Kasumi-1 (cell line): Measurements from ENCODE around the gene PPP2R3B.
"Not testable (repeated sequence)": the region's sequence is repeated elsewhere in the genome, so short reads cannot be mapped to it uniquely, and the experiment has no call there.

ENCODE experiments used
- DNase-seq, 2 experiments: peaks; one replicate each; lab custom pipeline; 2025; lab: John Stamatoyannopoulos, UW

PPP2R3B gene

DNA sequence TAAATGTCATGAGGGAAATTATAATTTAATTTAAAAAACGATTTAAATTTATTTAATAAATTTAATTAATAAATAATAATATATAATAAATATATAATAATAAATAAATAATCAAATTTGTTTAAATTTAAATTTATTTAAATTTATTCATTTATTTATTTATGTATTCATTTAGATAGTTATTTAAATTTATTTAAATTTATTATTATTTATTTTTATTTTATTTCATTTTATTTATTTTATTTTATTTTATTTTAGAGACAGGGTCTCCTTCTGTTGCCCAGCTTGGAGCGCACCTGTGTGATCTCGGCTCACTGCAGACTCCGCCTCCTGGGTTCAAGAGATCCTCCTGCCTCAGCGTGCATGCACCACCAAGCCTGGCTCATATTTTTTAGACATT is 18.4 kb upstream of the PPP2R3B start:
- DNase-seq = no peak

DNA sequence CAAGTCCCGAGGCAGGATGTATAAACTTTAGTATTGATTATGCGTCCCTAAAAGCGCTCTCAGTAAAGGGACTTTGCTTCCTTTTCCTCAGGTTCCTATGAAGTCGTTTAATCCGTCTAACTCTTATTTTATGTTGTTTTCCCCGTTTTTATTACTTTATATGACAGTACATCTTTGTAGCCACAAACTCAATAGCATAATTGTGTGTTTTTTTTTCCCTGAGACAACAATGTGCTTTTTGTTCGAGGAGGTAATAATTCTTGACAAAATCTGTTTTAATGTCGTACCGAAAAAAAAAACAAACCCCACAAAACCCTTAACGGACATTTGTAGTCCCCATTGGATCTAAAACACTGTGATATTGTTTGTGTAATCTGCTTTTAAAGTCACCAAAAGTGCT is 17.9 kb upstream of the PPP2R3B start:
- no peak for DNase-seq

DNA sequence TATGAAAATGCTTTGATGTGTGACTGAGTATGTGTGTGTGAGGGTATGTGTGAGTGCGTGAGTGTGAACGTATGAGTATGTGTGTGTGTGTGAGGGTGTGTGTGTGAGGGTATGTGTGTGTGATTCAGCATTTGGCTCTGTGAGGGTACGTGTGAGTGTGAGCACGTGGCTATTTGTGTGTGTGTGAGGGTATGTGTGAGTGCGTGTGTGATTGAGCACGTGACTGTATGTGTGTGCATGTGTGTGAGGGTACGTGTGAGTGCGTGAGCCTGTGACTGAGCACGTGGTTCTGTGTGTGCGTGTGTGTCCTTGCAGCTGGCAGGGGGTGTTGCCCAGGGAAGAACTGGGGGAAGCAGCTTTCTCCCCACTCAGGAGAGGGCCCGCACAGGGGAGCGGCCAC is 16.1 kb upstream of the PPP2R3B start:
- DNase-seq = no peak

DNA sequence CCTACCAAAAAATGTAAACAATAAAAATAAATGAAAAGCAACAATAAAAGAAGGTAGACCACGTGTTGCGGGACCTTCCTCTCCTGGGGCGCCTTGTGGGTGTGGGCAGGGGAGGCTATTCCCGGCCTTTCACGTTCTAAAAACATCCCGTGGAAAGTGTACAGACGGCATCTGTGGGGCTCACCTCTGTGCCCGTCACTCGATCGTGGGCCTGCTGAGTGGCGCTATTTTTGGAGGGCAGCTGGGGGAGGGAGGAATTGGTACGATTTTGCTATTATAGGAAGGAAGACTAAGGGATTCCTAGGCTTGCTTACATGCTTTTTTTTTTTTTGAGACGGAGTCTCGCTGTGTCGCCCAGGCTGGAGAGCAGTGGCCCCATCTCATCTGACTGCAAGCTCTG is 13.6 kb upstream of the PPP2R3B start:
- DNase-seq = no peak

DNA sequence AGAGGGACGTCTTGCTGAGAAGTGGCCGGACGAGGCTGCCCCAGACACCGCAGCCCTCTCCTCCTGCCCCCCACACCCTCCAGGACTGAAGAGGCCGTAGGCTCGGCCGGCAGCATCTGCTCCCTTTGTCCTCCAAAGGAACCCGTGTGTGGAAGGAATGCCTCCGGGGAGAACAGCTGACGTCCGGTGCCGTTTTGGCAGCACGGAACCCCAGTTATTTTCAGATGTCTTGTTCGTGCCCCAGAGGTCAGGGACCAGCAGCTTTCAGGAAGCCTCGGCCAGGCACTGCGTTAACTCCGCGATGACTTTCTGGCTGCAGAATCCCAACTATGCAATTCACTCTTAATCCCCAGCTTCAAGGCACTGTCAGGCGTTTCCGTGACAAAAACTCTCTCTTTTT is 10.9 kb upstream of the PPP2R3B start:
- no peak for DNase-seq

DNA sequence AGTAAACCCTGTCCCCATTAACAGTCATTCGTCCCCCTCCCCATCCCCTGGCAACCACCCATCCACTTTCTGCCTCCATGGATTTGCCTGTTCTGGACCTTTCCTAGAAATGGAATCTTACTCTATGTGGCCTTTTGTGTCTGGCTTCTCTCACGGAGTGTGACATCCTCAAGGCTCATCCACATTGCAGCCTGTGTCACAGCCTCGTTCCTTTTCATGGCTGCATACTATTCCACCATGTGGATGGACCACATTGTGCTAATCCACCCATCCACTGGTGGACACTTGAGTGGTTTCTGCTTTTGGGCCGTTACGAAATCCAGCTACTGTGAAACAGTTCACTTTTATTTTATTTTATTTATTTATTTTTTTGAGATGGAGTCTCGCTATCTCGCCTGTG is 8.1 kb upstream of the PPP2R3B start:
- DNase-seq = no peak

DNA sequence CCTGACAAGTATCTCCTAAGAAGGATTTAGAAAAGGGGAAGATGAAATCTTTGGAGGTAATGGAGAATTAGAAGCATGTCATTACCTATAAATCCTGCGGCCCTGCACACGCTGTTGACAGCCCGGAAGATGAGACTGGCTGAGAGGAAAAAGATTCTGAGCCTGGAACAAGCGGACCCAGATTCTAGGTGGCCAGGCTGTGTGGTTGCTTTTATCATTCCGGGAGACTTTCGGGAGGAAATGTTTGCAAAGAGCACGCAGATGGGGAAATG is 5.8 kb upstream of the PPP2R3B start:
- no peak for DNase-seq

DNA sequence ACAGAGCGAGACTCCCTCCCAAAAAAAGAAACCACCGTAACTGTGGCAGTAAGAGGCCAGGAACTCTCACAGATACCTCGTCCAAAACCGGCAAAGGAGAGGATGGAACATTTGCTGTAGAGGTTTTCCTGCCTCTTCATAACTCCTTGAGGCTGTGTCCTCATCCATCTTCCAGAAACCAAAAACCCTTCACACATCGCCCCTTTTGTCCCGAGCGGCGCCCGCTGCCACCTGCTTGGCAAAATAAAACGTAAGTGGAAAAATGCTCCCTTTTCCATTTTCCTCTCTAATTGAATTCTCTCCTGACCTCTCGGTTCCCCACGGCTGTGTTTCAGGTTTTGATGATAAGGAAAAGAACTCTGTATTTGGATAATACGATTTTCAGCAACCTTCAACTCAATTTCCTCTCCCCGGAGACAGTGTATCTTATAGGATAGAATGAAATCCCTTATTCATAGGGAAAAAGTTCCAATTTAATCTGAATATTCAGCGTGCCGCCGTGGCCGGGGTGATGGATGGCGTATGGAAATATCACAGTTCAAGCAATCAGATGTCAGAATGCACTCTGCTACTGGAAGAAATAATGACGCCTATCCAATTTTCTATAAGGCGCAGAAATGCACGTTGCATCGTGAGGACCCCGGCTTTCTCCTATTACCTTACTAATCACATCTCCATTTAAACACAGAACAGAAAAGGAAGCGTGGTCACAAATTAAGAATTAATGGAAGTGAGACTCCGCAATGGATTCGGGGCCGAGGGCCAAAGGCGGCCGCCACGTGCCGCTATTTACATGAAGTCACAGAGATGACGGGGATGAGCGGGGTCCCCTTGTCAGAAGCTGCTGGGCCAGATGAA is 5.2 kb upstream of the PPP2R3B start:
- DNase-seq = no peak

DNA sequence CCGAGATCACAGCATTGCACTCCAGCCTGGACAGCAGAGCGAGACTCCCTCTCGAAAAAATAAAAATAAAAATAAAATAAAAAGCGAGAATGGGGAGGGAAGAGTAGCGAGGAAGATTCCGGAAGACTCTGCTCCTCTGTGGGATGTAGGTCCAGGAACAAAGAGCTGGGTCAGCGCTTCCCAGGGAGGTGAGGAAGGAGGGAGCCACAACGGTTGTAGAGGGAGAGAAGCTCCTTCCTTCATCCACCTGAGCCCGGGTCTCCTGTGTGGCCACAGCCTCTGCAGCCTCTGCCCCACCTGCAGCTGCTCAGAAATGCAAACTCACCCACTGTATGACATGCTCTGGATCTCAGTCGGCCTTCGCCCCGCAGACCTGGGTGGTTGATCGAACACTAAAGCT is 3.8 kb upstream of the PPP2R3B start:
- DNase-seq = no peak

DNA sequence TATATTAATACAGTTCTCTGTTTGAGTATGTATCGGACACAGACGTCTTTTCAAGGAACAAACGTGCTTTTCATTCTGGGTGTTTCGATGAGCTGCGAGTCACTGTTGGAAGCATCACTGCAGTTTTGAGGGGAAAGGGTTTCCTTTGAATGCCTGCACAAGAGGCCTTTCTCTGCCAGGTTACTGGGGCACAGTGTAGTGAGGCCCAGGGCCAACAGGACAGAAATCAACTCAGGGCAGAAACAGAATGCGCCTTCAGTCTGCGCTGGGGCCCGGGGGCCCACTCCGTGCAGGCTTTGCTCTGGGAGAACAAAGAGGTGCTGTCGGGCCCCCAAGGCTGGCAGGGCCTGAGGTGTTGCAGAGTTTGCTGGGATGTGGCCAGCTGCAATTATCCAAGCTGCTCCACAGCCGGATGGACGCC is 2.3 kb upstream of the PPP2R3B start:
- no peak for DNase-seq

DNA sequence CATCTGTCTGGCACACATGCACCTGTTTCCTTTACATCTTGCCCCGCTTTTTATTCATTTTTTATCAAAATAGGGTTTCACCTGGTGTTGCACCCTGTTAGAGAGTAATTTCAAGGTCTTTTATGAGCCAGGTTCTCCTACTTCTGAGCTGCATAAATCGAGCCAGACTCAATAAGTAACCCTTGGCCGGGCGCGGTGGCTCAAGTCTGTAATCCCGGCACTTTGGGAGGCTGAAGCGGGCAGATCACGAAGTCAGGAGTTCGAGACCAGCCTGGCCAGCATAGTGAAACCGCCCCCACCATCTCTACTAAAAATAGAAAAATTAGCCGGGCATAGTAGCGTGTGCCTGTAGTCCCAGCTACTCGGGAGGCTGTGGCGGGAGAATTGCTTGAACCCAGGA is 1.0 kb upstream of the PPP2R3B start:
- DNase-seq = no peak

DNA sequence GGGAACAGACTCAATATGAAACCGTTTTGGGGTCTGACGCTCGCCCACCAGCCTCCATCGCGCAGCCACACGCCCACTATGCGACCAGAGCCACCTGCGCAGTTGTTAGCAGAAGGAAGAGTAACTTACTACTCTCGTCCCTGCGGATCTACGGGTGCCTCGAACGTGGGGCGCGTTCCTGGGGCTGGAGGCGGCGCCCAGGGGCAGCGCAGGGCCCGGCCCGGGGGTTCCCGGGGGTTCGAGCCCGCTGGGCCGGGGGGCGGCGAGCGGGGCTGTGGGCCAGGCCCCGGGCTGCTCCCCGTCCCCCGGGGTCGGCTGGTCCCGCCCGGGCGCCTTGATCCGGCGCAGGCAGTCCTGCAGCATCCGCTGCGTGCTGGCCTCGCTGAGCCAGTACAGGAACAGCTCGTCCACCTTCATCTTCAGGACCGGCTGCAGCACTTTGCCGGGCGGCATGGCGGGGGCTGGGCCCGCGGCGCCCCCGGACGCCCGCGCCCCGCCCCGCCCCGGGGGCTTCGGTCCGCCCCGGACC is 404 bp downstream of the PPP2R3B start:
- DNase-seq = no peak

DNA sequence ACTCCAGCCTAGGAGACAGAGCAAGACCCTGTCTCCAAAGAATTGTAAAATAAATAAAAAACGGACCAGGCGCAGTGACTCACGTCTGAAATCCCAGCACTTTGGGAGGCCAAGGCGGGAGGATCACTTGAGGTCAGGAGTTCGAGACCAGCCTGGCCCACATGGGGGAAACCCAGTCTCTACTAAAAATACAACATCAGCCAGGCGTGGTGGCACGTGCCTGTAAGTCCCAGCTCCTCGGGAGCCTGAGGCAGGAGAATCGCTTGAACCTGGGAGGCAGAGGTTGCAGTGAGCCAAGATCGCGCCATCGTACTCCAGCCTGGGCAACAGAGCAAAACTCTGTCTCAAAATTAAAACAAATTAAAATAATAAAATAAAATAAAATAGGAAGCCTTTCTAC is 971 bp downstream of the PPP2R3B start:
- not testable (repeated sequence) for DNase-seq

DNA sequence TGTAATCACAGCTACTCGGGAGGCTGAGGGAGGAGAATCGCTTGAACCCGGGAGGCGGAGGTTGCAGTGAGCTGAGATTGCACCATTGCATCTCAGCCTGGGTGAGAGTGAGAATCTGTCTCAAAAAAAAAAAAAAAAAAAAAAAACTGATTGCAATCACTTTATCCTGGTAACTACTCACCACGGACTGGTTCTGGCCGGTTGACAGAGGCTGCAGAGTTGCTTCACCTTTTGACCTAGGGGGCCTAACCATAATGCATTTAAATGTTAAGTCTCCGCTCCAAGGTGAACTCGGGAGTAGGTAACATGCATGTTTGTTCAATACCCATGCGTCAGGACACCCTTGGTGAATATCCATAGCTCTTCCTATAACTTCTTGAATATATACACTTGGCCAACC is 1.8 kb downstream of the PPP2R3B start:
- no peak for DNase-seq

DNA sequence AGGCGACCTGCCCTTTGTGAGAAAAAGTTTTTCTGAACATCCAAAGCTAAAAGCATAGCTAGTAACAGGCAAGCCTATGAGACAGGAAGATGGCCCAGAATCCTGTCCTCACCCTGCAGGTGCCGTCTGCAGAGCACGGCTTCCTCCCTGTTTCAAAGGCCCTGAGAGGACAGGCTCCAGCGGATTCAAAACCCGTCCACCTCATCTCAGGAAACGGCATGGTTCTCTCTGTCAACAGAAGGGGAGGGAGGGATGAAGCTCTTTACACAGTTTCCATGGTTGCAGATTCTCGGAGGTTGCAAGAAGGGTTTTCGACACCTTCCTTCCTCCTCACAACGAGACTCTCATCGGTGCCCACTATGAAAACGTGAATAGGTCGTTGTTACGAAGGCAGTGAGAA is 8.3 kb downstream of the PPP2R3B start:
- no peak for DNase-seq

DNA sequence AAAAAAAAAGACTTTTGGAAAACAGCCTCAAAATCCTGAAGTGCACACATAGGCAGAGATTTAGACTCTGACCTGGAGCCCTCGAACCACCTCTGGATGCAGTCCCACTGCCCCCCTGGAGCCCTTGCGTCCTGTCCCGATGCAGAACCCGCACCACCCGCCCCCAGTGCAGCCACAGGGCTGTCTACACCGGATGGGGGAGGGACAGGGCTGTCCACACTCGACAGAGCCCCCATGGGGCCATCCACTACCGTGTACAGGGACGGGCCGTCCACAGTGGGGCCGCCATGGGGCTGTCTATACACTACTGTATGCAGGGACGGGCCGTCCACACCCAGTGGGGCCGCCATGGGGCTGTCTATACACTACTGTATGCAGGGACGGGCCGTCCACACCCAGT is 10.5 kb downstream of the PPP2R3B start:
- DNase-seq = not testable (repeated sequence)

DNA sequence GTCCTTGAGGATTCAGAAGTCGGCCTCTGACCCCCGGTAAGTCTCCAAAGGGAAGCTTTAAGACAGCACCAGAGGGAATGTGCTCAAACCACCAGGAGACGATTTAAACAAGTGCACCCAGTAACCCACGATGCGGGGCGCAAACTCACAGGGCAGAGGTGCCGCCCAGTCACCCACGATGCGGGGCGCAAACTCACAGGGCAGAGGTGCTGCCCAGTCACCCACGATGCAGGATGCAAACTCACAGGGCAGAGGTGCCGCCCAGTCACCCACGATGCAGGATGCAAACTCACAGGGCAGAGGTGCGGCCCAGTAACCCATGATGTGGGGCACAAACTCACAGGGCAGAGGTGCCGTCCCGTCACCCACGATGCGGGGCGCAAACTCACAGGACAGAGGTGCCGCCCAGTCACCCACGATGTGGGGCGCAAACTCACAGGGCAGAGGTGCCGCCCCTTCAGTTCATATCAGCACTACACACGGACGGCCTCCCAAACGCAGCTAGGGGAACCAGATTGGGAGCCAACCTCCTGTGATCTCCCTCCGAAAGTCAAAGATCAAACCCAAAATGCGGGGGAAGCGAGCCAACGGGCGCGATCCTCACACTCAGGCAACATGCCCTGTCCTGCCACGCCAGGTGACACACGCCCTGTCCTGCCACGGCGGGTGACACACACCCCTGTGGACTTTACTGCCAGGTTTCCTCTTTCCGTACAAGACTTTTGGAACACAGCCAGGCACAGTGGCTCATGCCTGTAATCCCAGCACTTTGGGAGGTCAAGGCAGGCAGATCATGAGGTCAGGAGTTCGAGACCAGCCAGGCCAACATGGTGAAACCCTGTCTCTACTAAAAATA is 11.3 kb downstream of the PPP2R3B start:
- no peak for DNase-seq

DNA sequence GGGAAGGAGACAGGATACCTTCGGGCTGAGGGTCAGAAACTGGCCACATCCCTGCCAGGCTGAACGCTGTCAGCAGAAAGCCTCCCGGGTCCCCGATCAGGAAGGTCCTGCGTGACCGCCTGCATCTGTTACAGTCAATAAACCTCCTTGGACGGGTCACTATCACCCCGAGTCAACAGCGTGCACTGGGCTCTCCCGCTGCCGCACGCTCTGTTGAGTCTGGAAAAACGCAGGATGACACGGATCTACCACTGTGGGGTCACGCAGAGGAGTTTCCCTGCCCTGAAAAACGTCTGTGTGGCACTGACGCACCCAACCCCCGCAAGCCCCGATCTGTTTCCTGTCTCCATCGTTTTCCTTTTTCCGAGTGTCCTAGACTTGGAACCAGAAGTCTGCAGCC is 12.1 kb downstream of the PPP2R3B start:
- no peak for DNase-seq

DNA sequence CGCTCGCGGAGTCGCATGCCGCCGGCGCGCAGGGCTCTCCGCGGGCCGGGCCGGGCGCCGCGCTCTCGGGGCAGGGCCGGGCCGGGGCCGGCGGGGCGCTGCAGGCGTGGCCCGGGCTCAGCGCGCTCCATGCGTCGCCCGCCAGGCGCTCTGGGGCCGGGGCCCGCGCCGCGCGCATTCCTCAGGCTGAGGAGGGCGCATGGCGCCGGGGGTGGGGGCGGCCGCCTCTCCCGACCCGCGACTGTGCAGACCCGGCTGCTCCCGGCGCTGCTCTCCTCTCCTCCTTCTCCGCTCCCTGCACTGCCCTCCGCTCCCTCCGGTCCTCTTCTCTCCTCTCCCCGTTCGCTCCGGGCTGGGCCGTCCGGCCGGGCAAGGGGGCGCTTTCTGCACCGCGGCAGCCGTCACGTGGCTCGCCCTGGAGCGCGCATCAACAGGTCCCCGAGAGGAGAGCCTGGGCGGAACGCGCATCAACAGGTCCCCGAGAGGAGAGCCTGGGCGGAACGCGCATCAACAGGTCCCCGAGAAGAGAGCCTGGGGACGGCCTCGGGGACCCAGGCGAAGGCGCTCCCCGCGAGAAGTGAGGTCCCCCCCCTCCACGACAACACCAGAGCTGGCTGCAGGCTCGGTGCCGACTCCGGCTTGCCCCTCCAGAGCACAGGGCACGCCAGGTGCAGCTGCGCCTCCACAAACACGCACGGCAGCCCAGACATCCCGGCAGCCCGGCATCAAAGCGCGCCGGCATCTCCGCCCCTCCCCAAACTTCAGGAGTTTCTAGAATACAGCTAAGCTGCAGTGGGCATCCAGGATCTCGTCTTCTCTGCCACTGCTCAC is 12.9 kb downstream of the PPP2R3B start:
- DNase-seq = no peak

DNA sequence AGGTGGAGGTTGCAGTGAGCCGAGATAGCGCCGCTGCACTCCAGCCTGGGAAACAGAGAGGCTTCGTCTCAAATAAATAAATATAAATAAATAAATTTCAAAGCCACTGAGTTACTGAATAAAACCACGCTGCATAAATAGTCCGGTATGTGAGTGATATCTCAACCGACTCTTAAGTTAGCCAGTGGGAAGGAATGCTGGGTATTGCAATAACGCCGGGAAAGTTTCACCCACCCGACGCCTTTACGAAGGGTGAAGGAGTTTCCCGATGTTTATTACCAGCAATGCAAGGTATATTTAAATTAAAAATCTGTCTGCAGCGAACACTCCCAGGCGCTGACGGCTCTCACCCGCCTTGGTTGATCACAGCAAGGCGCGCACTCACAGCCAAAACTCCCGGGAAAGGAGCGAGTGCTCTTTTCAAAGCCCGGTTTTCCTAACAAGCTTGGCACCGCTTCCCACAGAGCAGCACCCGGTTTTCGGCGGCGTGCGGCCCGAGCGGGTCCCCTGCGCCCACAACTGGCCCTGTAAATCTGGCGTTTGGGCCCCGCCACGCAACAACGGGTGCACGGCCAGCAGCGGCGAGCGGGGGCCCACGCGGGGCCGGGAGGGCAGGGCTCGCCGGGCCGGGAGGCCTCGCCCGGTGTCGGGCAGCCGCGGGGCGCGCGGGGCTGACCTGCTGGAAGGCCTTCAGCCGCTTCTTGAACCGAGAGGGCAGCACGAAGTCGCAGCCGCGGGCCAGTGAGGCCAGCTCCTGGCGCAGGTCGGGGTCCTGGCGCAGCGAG is 13.7 kb downstream of the PPP2R3B start:
- DNase-seq = no peak

DNA sequence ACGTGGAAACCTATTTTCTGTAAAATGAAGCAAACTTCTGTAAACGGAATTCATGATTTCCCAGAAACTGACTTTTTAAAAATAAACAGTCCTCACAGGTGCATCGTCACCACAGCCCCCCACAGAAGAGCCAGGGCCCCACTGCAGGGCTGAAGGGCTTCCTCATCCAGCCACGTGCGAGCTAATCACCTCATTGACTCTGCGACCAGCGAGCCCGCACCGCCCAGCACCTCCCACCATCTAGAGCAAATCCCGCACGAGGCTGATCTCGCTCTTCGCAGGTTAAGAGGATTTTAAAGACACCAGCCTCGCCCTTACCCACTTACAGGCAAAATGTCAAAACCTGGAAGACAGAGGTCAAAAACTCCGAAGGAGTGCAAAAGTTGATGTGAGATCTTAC is 14.8 kb downstream of the PPP2R3B start:
- no peak for DNase-seq
